Stimulated activated CD4-positive, alpha-beta T cell treated with anti-CD3 and anti-CD28 coated beads, TNF-alpha, amount 100 ng/mL, for 1 hour (primary cell): ENCODE data around the gene CLBA1.
"Not testable (repeated sequence)": the region's sequence is repeated elsewhere in the genome, so short reads cannot be mapped to it uniquely, and the experiment has no call there.

Experiments used
- DNase-seq, 3 donors: peaks; one replicate each; pipeline ENCODE4 v3.0.0-alpha.2; 2020; ENCODE audit warnings: low read depth in 3 of 3, low spot score in 1 of 3

CLBA1 gene

DNA sequence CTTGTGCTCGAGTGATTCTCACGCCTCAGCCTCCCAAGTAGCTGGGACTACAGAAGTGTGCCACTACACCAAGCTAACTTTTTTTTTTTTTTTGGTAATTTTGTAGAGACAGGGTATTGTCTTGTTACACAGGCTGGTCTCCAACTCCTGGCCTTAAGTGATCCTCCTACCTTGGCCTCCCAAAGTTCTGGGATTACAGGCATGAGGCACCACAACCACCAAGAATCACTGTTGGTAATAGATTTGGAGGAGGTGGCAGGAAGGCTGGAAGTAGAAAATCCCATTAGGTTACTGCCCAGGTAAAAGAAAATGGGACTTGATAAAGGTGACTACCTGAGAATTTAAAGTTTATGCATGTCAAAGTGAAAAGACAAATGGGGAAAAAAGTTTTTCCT lies 36.7 kb downstream of the CLBA1 start:
- no peak for DNase-seq

DNA sequence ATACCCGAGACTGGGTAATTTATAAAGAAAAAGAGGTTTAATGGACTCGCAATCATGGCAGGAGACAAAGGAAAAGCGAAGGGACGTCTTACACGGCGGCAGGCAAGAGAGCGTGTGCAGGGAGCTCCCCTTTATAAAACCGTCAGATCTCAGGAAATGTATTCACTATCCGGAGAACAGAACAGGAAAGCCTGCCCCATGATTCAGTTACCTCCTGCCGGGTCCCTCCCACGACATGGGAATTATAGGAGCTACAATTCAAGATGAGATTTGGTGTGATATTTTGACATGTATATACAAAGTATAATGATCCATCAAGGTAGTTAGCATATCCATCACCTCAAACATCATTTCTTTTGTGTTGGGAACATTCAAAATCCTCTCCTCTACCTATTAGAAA lies 37.6 kb downstream of the CLBA1 start:
- no peak for DNase-seq

DNA sequence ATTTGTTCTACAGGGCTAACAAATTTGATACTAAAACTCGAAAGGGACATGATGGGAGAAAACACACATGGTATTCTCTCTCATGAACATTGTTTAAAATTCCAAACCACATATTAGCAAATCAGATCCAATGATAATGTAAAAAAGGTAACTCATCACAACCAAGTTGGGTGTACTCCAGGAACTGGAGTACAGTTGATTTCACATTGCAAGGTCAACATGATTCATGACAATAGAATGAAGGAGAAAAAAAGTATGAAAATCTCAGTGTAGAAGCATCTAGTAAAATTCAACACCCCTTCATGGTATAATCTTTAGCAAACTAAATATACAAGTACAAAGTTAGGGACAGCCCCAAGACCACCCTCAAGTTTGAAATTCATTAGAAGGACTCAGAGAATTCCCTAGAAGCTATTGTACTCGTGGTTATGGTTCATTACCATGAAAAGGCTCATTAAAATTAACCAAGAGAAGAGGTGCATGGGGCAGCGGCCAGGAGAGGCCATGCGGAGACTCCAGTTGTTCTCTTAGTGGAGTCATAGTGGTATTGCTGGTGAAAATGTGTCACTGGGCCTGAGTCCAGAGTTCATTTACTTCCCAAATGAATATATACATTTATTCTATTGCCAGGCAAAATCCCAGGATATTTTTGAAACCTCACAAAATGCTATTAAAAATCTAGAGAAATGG lies 38.3 kb downstream of the CLBA1 start:
- DNase-seq, result no peak

DNA sequence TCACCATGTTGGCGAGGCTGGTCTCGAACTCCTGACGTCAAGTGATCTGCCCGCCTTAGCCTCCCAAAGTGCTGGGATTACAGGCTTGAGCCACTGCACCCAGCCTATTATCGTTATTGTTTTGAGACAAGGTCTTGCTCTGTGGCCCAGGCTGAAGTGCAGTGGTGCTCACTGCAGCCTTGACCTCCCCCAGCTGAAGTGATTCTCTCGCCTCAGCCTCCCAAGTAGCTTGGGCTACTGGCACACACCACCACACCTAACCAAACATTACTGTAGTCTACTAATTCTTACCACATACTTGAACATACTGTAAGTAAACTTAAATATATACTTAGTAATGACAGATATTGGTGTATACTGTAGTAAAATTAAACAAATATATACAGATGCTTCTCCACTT lies 39.8 kb downstream of the CLBA1 start:
- no peak for DNase-seq

DNA sequence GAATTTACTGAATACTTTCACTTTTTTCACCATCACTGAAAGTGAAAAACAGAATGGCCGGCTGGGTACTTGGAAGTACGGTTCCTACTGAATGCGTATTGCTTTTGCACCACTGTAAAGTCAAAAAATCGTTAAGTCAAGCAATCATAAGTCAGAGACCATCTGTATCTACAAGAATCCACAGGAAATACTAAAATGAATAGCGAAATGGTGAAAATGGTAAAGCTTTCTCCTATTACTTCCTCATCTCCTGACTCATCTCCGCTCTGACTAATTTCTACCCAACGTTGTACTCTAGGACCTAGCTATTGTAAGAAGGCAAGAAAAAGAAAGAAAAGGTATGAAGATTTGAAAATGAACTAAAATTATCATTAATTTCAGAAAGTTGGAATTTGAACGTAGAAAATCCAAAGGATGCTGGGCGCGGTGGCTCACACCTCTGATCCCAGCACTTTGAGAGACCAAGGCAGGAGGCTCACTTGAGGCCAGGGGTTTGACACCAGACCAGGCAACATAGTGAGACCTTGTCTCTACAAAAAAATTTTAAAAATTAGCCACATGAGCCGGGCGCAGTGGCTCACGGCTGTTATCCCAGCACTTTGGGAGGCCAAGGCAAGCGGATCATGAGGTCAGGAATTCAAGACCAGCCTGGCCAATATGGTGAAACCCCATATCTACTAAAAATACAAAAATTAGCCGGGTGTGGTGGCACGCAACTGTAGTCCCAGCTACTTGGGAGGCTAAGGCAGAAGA lies 40.6 kb downstream of the CLBA1 start:
- no peak for DNase-seq

DNA sequence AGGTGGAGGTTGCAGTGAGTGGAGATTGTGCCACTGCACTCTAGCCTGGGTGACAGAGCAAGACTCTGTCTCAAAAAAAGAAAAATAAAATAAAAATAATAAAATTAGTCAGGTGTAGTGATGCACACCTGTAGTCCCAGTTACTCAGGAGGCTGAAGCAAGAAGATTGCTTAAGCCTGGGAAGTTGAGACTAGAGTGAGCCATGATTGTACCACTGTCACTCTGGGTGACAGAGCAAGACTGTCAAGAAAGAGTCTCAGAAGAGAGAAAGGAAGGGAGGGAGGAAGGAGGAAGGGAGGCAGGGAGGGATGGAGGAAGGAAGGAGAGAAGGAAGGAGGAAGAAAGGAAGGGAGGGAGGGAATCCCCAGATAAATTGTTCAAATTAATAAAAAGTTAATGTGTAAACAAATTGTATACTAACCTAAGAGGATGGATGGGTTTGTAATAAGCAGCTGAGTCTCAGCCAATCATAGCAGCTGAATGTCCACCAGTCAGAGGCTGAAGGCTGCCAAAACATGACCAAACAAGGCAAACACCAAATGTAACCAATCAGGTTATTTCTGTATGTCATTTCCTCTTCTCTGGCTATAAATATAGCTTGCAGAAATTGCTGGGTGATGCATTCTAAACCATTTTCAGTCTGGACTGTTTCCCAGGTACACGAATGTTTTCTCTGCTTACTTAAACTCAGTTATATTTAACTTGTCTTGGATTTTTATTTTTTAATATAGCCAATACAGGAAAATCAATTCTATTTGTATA lies 41.4 kb downstream of the CLBA1 start:
- DNase-seq, result no peak

DNA sequence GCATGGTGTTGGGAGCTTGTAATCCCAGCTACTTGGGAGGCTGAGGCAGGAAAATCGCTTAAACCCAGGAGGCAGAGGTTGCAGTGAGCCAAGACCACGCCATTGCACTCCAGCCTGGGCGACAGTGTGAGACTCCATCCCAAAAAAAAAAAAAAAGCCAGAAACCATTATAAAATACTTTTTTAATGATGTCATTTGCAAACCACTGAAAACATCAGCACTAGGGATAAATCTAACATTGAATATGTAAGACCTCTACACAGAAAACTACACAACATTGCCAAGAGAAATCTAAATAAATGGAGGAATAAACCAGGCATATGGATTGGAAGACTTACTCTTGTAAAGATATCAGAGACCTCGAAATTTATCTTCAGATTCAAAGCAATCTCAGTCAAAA lies 42.1 kb downstream of the CLBA1 start:
- not testable (repeated sequence) for DNase-seq

DNA sequence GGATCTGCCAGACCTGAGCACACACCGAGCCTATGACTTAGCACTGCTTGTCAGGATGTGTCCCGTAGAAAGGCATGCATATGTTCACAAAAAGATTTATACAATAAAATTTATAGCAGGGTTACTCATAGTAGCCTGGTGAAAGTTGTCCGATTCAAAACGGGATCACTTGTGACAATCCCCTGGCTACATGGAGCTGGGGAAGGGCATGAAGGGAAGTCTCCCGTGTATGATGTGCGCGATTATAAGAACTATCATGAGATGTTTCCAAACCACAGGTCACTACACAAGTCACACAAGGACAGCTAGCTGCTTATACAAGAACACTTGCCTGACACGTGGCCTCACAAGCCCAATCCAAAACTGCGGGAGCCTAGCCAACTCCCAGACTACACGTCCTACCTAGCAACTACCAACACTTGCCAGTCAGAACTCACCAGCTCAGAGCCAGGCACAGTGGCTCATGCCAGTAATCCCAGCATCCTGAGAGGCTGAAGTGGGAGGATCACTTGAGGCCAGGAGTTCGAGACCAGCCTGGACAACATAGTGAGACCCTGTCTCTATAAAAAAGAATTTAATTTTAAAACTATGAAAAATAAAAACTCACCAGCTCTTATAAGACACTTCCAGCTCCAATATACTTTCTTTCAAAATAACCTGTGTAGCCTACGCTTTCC lies 42.8 kb downstream of the CLBA1 start:
- no peak for DNase-seq

DNA sequence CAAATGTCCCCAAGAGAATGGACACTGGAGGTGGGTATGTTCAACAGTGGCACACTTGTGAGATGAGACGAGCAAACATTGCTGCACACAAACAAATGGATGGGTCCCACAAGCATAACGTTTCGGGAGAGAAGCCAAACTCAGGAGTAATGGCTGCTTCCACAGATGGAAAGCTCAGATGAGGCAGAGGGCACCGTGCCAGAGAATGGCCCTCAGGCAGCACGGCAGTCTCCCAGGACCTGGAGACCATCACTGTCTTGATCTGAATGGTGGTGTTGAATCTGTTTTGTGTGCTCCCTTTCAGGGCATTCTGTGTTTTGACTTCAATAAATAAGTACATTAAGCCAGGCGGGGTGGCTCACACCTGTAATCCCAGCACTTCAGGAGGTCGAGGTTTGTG lies 43.8 kb downstream of the CLBA1 start:
- no peak for DNase-seq

DNA sequence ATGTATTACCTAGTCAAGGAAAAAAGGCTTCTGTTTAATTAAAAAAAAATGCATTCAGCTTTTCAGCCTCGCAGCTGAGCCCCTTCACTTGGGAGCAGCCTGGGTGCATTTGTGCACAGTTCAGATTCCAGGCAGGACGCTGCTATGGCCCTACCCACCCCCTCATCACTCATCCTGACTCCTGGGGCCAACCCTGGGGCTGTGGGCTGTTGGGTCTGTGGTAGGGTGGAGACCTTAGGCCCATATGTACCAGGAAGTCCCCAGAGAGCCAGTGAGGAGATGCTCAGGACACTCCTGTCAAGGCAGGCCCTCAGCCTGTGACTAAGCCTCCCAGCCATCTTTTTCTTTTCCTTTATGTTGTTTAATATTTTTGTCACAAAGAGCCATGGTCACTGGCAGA lies 44.6 kb downstream of the CLBA1 start:
- DNase-seq, result no peak

DNA sequence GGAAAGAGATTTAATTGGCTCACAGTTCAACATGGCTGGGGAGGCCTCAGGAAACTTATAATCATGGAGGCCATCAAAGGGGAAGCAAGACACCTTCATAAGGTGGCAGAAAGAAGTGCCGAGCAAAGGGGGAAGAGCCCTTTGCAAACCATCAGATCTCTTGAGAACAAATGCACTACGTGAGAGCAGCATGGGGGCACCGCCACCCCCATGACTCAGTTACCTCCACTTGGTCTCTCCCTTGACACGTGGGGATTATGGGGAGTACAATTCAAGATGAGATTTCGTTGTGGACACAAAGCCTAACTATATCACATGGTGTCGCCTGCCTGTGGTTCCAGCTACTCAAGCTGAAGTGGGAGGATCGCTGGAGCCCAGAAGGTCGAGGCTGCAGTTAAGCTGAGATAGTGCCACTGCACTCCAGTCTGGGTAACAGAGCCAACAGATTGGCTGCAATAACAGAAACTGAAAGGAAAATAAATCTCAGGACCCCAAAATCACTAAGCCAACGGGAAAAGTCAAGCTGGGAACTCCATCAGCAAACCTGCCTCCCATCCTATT lies 45.3 kb downstream of the CLBA1 start:
- no peak for DNase-seq

DNA sequence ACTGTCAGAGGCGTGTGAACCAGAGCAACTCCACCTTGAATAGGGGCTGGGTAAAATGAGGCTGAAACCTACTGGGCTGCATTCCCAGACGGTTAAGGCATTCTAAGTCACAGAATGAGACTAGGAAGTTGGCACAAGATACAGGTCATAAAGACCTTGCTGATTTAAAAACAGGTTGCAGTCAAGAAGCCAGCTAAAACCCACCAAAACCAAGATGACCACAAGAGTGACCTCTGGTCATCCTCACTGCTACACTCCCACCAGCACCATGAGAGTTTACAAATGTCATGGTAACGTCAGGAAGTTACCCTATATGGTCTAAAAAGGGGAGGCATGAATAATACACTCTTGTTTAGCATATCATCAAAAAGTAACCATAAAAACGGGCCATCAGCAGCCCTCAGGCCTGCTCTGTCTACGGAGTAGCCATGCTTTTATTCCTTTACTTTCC lies 46.9 kb downstream of the CLBA1 start:
- DNase-seq, result not testable (repeated sequence)

DNA sequence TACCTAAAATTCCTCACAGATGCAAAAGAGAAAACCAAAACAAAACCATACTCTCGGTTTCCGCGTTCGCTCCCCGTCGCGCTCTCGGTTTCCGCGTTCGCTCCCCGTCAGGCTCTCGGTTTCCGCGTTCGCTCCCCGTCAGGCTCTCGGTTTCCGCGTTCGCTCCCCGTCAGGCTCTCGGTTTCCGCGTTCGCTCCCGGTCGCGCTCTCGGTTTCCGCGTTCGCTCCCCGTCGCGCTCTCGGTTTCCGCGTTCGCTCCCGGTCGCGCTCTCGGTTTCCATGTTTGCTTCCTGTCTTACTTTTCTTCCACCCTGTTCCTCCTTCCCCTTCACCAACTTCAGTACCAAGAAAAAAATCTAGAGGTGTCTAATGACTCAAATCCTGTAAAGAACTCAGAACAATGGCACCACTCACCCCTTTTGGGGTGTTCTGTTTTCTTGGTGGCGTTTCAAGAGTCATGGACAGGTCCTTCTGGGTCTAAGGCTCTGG lies 47.9 kb downstream of the CLBA1 start:
- DNase-seq, result not testable (repeated sequence)

DNA sequence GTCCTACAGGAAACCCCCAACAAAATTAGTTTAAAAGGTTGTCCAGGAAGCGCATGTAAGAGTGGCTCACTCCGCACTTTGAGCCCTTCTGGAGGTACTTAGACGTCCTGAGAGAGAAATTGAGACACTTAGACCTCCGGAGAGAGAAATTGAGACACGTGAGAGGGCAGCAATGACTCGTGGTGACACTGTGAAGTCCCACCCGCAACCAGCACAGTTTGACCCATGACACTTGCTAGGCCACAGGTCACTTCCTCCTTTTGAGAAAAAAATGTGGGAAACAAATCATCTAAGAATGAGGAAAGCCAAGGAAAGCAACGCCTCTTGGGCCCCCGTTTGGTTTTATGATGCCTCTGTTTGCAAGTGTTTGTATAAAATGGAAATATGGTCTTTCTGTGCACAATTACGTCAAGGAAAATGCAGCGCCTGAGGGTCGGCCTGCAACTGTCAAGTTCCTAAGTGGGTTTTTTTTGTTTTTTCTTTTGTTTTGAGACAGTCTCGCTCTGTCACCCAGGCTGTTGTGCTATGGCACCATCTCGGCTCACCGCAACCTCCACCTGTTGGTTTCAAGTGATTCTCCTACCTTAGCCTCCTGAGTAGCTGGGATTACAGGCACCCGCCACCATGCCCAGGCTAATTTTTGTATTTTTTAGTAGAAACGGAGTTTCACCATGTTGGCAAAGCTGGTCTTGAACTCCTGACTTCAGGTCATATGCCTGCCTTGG lies 48.9 kb downstream of the CLBA1 start:
- DNase-seq, result no peak

DNA sequence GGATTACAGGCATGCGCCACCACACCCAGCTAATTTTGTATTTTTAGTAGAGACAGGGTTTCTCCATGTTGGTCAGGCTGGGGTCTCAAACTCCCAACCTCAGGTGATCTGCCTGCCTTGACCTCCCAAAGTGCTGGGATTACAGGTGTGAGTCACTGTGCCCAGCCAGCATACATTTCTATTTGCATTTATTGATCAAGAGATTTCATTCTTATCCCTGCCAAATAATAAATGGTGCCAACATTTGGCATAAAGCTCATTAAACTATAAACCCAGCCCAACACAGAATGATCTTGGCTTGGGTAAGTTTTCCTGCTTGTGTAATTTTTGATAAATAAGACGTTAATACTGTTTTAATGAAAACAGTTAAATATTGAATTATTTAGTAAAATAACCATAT lies 50.0 kb downstream of the CLBA1 start:
- DNase-seq, result not testable (repeated sequence)

DNA sequence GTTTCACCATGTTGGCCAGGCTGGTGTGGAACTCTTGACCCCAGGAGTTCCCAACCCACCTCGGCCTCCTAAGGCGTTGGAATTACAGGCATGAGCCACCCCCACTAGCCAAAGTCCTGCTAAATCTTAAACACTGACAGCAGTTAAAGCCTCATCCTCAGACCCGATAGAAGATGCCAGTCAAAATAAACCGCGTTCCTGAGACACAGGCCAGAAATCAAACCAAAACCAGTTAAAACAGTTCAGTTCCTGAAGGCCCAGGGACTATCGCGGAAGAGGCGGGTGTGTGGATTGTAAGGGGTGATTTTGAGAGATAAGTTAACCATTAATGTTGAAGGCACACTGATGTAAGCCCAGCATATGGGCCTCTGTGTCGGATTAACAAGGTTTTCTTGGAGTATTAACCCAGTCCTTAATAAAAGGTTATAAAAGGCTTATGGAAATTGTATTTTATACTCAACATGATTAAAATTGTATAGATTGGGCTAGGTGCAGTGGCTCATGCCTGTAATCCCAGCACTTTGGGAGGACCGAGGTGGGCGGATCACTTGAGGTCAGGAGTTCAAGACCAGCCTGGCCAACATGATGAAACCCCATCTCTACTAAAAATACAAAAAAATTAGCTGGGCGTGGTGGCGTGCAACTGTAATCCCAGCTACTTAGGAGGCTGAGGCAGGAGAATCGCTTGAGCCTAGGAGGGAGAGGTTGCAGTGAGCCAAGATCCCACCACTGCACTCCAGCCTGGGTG lies 54.0 kb downstream of the CLBA1 start:
- DNase-seq, result no peak

DNA sequence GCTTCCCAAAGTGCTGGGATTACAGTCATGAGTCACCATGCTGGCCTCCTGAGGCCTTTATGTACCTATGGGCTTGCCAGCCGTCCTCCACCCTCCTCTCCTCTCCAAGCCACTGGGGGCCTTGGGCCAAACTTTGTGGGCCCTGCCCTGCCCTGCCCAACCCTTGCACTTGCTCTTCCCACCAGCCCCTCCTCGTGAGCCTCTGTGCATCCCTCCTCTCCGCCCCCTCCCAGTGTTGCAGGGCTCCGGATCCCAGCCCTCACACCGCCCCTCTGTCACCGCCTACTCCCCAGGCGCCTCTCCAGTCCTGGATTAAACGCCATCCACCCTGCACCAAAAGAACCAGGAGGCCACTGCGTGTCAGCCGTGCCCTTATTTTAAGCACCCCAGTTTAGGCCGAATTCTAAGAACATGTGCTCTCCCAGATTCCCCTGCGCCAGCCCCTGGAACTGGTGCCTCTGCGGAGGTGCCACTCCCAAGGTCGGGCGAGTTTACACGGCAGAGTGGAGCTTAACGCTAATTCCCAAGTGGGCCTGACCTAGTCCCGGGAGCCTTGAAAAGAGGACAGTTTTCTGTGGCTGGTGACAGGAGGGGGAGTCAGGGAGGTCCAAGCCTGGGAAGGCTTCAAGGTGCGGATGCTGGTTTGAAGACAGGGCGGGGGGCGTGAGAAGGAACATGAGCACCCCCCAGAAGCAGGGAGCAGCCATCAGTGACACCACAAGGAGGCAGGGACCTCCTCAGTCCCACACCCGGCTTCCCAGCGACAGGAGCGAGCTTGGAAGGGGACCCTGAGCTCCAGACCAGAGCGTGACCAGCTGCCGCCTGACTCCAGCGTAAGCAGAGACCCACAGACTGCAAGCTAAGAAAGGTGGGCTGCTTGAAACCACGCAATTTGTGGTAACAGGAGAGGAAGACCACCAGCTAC lies 56.5 kb downstream of the CLBA1 start:
- no peak for DNase-seq

DNA sequence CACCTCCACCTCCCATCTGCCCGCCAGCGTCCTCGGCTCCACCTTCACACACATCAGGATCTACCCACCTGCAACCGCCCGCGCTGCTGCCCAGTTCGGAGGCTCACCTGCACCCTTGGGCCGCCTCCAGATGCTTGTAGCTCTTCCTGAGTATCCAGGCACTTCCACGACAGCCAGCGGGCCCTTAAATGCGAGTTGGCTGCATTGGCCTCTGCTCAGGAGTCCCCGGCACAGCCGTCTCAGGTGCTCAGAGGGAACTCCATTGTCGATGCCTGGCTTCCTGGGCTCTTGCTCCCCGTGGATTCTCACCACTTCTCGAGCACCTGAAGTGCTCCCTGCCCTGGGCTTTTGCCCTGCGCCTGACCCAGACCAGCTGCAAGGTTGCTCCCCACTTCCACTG lies 57.2 kb downstream of the CLBA1 start:
- no peak for DNase-seq

DNA sequence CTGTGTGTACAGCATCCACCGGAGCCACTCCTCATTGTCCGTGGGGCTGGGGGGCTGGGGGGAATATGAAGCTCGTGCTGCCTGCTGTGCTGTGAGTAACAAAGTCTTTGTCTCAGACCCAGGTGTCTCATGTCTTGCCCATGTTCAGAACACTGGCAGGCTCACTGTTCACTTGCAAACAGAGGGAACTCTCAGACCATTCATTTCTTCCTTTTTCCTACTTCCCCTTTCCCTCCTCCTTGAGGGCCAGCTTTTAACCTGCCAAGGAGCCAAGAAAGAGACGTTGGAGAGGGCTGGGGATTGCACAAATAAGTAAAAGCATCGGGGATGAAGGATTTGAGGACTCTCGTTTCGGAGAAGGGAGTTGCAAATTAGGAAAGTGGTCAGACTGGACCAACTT lies 58.1 kb downstream of the CLBA1 start:
- DNase-seq, result no peak
